IPS DF 4.7 (cell line): ENCODE data around the gene GNAZ.

Experiments
- DNase-seq: peaks from one replicate; pipeline ENCODE4 v3.0.0-alpha.2; 2013; ENCODE audit warnings: low spot score; ENCODE audit errors: extremely low read depth

The GNAZ gene

DNA sequence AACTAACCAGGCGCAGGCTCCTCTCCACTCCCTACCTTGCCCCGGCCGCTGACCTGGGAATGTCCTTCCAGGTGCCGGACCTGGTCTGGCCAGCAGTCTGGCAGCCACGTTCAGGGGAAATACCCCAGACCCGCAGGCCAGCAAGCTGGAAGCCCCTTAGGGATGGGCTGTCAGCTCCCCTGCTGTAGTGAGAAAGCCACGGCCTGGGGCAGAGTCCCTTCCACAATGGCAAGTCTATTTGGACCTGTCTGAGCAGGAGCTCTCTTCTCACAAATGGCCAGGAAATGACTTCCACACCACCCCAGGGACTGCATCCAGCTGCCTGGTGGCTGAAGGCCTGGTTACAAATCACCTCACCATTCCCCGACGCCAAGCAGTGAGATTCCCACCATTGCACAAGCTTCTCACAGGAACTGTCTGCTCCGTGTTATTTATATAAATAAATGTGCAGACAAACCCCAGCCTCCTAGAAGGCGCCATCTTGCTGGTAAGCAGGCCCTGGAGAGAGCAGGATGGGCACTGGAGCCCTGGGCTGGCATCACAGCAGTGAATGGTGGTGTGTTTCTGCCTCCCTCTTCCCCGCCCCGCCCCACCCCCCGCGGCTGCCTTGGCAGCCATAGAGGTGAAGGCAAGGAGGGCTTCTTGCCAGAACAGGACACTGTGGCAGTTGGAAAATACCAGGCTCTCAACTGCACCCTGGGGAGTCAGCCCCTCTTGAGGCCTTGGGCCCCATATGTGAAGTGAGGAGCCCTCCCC lies 47.8 kb downstream of the GNAZ start:
- no peak for DNase-seq

DNA sequence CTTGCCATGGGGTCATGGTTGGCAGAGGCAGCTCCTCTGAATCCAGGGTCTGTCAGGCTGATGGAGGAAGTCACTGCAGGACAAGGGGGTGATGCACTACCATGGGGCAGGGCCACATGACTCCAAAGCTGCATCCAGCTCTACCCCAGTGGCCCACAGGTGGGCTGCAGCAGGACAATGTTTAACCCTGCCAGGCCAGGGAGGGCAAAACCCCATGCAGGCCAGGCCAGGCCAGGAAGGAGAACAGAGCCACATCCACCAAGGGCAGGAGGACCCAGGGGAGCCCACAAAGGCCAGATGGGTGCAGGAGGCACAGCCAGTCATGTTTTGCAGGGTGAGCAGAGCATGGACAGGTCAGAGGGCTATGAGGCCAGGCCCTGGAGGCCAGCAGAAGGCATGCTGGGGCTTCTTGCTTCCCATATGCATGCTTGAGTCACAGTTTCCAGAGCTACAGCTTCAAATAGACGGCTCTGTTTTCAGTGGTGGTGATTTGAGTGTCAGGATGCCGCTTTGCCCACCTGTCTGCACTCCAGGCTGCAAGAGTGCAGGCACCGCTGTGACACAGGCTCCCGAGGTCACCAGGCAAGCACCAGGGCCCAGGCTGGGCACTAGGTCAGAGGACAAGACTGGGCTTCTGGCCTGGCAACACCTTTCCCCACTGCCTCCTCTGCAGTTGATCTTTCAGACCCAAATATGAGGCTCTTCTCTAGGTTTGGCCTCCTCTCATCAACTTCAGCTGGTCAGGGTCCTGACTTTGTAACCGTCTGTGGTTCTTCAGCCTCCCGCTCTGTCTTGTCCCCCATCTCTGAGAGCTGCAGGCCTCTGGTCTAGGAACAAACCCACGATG lies 48.6 kb downstream of the GNAZ start:
- no peak for DNase-seq

DNA sequence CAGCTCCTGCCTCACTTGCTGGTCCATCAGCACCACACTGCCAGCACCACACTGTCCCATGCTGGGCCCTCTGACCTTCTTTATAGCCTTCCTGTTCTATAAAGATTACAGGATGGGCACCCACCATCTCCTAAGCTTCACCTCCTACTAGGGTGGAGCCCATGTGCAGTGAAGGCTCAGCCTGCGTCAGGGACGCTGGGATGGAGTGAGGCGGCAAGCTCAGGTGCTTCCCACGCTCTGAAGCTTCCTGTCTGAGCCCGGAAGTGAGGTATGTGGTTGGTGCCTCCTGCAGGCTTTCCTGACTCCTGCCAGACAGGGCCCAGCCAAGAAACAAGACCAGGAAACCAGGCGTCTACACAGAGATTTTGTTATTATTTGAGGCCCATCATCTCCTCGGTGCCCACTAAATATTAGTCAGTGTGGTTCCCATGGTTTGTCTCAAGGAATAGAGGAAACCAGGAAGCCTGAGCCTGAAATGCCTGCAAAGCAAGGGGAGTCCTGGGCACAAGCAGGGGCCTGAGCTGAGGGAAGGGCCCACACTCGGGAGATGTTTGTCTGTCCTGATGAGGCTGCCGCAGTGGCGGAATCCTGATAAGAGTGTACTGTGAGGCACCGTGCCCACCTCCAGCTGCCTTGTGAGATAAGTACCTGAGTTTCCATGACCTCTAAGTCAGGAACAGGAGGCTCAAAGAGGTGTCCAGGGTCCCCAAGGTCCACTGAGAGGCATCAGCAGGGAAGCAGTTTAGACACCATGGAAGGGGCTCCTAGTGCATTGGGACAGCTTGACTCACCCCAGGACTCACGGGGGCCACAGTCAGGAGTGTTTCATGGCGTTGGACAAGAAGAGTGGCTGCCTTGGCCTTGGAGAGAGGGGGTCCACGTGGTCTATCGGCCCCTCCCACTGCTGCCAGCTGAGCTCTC lies 49.4 kb downstream of the GNAZ start:
- no peak for DNase-seq

DNA sequence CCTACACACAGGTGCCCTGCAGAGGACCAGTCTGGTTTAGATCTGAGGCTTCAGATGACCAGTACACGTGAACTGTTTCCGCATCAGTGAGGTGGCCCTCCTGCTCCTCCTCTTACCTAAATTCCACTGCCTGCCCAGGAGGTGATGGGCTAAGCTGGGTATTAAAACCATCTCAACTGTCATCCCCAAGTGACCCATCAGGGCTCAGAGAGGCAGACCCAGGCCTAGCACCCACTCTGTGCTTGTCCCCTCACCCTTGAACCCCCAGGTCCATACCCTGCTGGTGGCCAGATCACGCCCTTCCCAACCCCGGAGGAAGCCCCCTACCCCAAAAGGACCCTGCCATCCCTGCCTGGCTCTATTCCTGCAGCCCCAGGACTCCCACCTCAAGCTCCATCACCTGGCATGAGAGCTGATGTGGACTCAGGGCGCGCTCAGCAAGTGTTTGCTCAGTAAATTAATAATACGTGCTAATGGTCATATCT lies 50.1 kb downstream of the GNAZ start:
- DNase-seq: no peak

DNA sequence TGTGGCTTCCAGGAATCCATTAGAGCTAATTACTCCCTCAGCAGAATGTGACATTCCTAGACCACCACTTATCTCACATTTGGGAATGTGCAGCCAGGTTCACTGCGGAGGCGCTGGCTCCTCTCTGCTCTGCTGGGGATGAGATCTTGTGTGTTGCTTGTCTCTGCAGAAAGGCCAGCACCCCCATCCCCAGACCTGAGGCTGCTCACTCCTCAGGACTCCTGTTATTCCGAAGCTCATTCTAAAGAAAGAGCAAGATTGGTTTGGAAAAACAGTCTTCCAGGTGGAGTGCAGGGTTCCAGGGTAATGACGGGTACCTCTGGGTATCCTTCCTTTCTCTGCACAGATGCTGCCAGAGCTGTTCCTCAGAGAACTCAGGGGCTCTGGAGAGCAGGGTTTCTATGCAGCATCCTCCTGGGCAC lies 50.7 kb downstream of the GNAZ start:
- no peak for DNase-seq

DNA sequence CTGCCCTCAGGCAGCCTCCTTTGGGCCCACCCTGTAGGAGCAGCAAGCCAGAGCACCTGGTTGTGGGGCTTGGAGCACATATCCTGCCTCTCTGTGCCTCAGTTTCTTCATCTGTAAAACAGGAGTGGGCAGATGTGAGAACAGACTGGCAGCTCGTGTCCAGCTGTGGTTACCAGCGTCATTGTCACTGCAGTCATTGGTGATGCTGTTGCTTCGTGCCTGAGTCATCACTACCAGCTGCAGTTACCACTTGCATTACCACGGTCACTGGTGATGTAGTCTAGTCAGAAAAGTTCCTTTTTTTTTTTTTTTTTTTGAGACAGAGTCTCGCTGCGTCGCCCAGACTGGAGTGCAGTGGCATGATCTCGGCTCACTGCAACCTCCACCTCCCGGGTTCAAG lies 51.1 kb downstream of the GNAZ start:
- no peak for DNase-seq

DNA sequence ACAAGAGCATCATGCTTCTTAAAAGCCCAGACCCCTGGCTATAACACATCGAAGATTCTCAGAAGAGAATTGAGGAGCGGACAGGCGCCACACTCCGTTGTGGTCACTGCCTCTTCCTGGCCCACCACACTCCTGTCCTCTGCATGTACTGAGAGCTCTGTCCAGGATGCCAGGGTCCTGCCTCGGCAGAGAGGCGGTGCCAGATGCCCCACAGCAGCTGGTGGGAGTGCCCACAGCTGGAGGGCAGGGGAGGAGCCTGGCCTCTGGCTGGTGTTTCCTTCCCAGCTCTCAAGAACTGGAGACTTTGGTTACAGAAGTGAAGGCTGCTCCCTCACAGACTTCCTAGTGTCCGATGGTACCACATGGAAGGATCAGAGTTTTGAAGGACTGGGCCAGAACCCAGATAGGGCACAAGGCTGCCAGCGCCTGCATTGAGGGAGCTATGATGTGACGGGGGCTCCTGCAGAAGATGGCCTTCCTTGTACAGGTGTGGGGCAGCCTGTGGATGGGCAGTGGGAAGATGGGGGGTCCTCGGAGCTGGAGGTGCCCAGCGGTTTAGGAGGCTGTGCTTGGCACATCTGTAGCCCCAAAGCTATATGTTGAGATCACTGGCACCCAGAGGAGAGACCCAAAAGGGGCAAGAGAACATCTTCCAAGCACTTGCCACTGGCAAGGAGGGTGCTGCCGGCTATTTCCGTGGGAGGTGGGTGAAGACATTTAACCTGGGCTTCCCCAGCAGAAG lies 52.1 kb downstream of the GNAZ start:
- no peak for DNase-seq

DNA sequence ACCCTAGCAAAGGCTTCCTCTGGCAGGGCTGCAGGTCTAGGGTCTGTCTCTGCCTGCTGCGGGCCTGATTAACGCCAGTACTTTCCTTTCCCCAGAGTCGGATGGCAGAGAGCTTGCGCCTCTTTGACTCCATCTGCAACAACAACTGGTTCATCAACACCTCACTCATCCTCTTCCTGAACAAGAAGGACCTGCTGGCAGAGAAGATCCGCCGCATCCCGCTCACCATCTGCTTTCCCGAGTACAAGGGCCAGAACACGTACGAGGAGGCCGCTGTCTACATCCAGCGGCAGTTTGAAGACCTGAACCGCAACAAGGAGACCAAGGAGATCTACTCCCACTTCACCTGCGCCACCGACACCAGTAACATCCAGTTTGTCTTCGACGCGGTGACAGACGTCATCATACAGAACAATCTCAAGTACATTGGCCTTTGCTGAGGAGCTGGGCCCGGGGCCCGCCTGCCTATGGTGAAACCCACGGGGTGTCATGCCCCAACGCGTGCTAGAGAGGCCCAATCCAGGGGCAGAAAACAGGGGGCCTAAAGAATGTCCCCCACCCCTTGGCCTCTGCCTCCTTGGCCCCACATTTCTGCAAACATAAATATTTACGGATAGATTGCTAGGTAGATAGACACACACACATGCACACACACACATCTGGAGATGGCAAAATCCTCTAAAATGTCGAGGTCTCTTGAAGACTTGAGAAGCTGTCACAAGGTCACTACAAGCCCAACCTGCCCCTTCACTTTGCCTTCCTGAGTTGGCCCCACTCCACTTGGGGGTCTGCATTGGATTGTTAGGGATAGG lies 52.9 kb downstream of the GNAZ start:
- no peak for DNase-seq

DNA sequence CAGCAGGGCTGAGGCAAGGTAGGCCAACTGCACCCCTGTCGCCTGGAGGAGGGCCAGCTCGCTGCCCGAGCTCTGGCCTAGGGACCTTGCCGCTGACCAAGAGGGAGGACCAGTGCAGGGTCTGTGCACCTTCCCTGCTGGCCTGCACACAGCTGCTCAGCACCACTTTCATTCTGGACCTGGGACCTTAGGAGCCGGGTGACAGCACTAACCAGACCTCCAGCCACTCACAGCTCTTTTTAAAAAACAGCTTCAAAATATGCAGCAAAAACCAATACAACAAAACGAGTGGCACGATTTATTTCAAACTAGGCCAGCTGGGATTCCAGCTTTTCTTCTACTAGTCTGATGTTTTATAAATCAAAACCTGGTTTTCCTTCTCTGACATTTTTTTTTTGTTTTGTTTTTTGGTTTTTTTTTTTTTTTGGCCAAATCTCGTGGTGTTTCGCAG lies 53.5 kb downstream of the GNAZ start:
- DNase-seq: no peak

DNA sequence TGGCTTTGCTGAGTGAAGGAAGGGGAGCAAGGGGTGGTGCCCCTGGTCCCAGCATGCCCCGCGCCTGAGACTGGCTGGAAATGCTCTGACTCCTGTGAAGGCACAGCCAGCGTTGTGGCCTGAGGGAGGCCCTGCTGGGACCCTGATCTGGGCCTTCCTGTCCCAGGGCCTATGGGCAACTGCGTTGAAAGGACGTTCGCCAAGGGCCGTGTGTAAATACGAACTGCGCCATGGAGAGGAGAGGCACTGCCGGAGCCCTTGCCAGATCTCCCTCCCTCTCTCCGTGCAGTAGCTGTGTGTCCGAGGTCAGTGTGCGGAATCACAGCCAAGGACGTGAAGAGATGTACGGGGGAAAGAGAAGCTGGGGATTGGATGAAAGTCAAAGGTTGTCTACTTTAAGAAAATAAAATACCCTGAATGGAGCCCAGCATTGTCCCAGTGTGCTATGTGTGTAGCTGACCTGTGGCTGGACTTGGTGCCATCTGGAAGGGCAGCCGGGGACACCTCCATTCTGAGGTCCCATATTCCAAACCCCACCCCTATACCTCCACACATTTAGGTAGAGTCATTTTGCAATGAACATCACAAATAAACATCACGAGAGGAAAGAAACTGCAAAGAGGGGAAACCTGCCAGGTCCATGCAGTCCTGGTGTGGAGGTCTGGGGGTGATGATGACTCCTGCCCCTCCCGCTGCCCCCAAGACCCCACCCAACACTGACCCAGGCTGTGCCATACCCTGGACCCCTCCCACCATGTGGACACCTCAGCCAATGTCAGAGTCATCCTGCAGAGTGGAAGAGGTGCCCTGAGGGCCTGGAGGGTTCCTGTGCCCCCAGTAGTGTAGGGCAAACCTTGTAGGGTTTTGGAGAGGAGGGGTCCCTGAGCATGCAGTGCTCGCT lies 54.5 kb downstream of the GNAZ start:
- DNase-seq: no peak

DNA sequence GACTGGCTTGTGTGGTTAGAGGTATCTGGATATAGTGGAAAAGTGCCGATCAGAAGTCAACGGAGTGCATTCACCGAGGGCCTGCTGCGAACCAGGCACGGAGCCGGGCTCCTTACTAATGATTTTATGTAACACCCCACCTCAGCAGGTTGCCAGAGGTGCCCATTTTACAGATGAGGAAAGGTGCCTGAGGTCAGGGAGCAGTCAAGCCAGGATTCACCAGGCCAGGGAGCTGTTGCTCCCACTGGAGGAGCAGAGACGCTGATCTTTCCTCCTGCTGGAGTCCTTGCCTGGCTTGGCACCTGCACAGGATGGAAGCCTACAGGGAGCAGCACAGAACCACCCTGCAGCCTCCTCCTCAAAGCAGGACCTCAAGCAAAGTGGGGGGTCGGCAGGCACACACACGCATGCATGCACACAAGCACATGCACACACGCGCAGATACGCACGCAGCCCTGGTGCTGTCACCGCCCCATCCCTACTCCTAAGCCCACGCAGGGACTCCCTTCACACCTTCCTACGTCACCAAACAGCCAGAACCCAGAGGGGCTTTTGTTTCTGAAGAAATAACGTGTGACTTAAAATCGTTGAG lies 55.3 kb downstream of the GNAZ start:
- DNase-seq: no peak

DNA sequence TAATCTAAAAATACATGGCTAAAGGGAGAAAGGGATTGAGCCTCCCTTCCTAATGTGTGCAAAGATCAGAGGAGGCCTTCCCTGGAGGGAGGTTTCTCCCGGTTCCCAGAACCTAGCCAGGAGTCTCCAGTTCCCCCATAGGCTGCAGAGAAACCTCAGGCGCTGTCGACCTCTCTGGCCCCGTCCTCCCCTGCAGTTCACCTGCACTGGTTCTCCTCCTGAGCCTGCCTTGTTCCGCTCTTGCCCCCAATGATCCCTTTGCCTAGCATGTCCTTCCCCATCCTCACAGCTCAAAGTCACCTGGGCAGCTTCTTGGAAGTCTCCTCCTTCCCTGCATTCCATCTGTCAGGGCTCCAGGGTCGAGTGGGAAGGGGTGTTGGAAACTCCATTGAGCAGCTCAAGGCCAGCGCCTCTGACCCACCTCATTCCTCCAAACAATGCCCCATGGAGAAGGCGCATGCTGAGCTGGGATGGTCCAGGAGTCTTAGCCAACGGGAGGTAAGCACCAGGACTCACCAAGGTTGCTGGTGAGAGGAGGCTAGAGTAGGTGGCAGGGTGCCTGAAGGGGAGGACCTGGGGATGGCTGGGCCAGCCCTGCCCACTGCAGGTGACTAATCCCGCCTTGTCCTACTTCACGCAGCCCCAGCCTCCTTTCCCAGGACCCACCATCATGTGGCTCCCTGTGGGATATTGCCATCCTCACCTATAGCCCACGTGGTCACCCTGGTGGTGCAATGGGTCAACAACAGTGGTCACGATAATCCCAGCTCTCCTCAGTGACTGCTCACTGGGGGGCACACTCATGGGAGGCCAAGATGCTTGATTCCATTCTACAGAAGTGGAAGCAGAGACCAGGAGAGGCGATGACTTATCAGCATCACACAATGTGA lies 56.1 kb downstream of the GNAZ start:
- DNase-seq: no peak

DNA sequence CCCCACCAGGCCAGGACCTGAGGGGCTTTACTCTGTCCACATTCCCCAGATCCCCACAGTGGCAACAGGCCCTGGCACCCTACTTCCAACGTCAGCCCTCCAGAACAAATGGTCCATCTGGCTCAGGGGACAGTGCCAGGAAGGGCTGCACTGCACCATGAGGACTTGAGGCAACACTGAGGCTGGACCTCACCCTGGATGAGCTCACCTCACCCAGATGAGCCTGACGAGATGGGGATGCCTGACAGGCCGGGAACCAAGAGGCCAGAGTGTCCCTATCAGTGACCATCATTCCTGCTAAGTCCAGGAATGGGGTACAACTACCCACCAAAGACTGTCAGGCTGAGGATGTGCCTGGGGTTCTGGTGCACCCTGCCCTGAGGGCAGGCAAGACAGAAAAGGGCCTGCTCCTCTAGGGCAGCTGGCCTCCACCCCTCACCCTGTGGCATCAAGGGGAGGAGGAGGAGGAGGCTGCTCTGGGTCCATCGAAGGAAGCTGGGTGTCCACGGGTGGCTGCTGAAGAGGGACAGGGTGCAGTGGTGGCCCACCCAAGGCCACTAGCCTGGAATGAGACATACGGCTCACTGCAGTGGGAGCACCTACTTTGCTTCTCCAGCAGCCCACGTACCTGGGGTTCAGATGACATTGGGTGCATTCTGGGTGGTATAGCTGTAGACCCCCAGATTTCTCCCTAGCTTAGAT lies 56.9 kb downstream of the GNAZ start:
- DNase-seq: no peak

DNA sequence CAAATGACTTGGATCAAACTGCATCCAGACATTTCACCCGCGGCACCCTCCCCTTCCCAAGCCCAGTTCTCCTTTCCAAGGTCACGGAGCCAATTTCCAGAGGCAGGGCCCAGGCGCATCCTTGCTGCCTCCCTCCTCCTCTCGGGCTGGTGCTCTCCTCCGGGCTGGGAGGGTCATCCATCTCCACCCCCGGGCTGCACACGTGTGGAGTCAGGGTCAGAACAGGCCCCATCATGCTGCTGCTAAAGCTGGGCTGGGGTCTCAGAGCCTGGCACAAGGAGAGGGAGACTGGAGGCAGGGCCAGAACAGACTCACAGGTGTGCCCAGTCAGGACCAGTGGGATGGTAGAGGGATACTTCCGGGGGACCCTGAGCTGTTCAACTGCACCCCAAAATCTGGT lies 57.5 kb downstream of the GNAZ start:
- no peak for DNase-seq

DNA sequence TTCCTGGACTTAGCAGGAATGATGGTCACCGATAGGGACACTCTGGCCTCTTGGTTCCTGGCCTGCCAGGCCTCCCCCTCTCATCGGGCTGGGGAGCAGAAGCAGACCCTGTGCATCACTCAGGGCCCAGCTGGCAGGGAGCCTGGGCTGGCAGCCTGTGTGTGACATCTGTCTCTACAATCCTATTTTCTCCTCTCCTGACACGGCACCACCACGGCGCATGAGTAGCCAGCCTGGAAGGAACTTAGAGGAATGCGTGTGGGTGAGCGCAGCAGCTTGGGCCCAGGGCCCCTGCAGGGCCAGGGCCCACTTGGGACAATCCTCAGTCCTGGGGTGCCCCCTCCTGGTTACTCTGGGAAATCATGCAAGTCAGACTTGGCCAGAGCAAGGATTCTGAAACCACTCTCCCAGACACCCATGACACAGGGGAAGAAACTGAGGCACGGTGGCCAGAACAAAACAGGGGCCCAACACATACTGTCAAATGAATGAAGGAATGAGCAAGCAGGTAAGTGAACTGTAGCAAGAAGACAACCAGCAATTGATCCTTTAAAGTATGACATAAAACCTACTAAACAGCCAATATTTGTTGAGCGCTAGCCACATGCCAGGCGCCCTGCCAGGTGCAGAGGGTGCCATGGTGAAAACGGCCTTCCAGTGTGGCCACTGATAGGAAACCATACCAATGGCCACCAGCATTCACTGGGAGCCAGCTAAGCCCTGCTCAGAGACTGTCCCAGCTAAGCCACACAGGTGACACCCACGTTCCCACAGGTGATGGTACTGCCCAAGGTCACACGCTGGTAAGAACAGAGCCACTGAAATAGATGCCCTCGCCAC lies 58.2 kb downstream of the GNAZ start:
- no peak for DNase-seq

DNA sequence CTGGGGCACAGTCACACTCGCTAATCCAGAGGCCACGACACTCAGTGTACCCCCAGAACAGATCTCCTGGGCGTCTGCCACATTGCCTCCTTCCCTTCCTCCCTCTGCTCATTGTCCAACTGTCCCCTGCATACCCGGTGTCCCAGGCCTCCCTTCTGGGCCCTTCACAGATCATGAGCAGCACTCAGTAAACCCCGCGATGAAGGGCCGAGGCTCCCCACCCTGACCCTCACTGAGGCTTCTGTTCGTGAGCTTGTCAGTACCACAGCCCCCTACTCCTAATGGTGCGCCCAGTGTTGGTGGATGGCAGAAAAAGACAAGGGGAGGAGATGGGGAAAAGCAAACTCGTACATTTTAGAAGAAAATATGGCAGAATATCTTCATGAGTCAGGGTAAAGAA lies 58.8 kb downstream of the GNAZ start:
- DNase-seq: no peak
